Vagina (tissue), 2 donors: ENCODE results near the gene PLAC1.

Source experiments
- CTCF ChIP-seq, 3 experiments: fragments of 450-650 bp in 2 of 3; fragments of 200-600 bp in 1 of 3; sonication (generic) in 1 of 3; IDR thresholded peaks; one replicate each; pipeline ENCODE4 v1.5.1; 2017 to 2019; ENCODE audit warnings: antibody characterized with exemption in 3 of 3, mild to moderate bottlenecking in 2 of 3, moderate library complexity in 2 of 3
- POLR2A ChIP-seq, 2 donors: fragments of 450-650 bp; IDR thresholded peaks; one replicate each; pipeline ENCODE4 v1.6.1; 2017; ENCODE audit warnings: antibody characterized with exemption in 2 of 2, mild to moderate bottlenecking in 2 of 2, moderate library complexity in 2 of 2
- POLR2AphosphoS5 ChIP-seq, 2 donors: sonication (generic); formaldehyde crosslinking; IDR thresholded peaks; one replicate each; pipeline ENCODE4 v1.9.0; 2017; ENCODE audit warnings: antibody characterized with exemption in 2 of 2, mild to moderate bottlenecking in 2 of 2, low read depth in 1 of 2; ENCODE audit not compliant: insufficient read depth in 1 of 2

GRCh38 chrX:134625315-134625718 is 33.0 kb downstream of the PLAC1 start:
- TF ChIP-seq POLR2AphosphoS5 (IDR thresholded peaks at IDR 0.05; ENCODE audit: insufficient read depth in 1 of 2, low read depth in 1 of 2) (no peak), CTCF (IDR thresholded peaks at IDR 0.05) (no peak), POLR2A (IDR thresholded peaks at IDR 0.05) (no peak)
